BLaER1 treated with 17β-estradiol and CSF1 and Interleukin-3, amounts not matched to agents 10 nM and 100 nM (cell line): ENCODE data around the gene MOBP.

Experiments used
- H3K27ac ChIP-seq, 11 experiments: shearing (Covaris generic); formaldehyde crosslinking; 2 replicates each; pipeline ENCODE4 v1.8.1; 2022
- H3K27me3 ChIP-seq, 11 experiments: shearing (Covaris generic); formaldehyde crosslinking; 2 replicates each; pipeline ENCODE4 v1.8.1; 2022
- H3K36me3 ChIP-seq, 11 experiments: shearing (Covaris generic); formaldehyde crosslinking; 2 replicates each; pipeline ENCODE4 v1.8.1; 2022
- H3K4me1 ChIP-seq, 10 experiments: shearing (Covaris generic); formaldehyde crosslinking; 2 replicates each; pipeline ENCODE4 v1.8.1; 2022
- H3K4me2 ChIP-seq, 11 experiments: shearing (Covaris generic); formaldehyde crosslinking; 2 replicates each; pipeline ENCODE4 v1.8.1; 2022
- H3K4me3 ChIP-seq, 10 experiments: shearing (Covaris generic); formaldehyde crosslinking; 2 replicates each; pipeline ENCODE4 v1.8.1; 2022
- H3K9ac ChIP-seq, 11 experiments: shearing (Covaris generic); formaldehyde crosslinking; 2 replicates each; pipeline ENCODE4 v1.8.1; 2022
- H3K9me3 ChIP-seq, 11 experiments: shearing (Covaris generic); formaldehyde crosslinking; replicated peaks in 1 of 11; 2 replicates each; pipeline ENCODE4 v1.8.1; 2022
- H4K20me1 ChIP-seq, 11 experiments: shearing (Covaris generic); formaldehyde crosslinking; 2 replicates each; pipeline ENCODE4 v1.8.1; 2022
- Cebpa-rat ChIP-seq, 11 experiments: shearing (Covaris generic); IDR thresholded peaks; 2 replicates each; pipeline ENCODE4 v1.8.1; 2022

Gene MOBP

GRCh38 chr3:39432342-39432741, 35.1 kb upstream of the MOBP start:
- no peak overlapping the region for H3K27ac ChIP-seq
- no peak overlapping the region for H3K4me3 ChIP-seq
- H3K27me3 ChIP-seq = no peaks in the 10 kb centered on the region
- H3K4me2 ChIP-seq = no peak overlapping the region
- TF ChIP-seq Cebpa-rat (IDR thresholded peaks at IDR 0.05) = no peak
- no peaks in the 10 kb centered on the region for H4K20me1 ChIP-seq
- 0 out of 20 replicates have a peak, but pooled peaks cover 0 to 5% (median 0%) of the 10 kb centered on the region in 10 experiments for H3K4me1 ChIP-seq
- no peak overlapping the region for H3K9ac ChIP-seq
- H3K9me3 ChIP-seq = no peaks in the 10 kb centered on the region
- no peaks in the 10 kb centered on the region for H3K36me3 ChIP-seq

GRCh38 chr3:39433642-39434041, 33.8 kb upstream of the MOBP start:
- Histone ChIP-seq H3K27me3 (no peaks in the 10 kb centered on the region), H3K36me3 (no peaks in the 10 kb centered on the region), H3K4me3 (no peak overlapping the region), H3K9me3 (no peaks in the 10 kb centered on the region), H3K9ac (no peak overlapping the region), H3K4me1 (0 out of 20 replicates have a peak, but pooled peaks cover 0 to 5% (median 0%) of the 10 kb centered on the region in 10 experiments), H3K4me2 (no peak overlapping the region), H3K27ac (no peak overlapping the region), H4K20me1 (no peaks in the 10 kb centered on the region)
- no peak for TF ChIP-seq Cebpa-rat (IDR thresholded peaks at IDR 0.05)

- no peaks in the 10 kb centered on the region for H4K20me1 ChIP-seq
- H3K9me3 ChIP-seq = no peaks in the 10 kb centered on the region
- no peaks in the 10 kb centered on the region for H3K27me3 ChIP-seq
- H3K4me2 ChIP-seq = no peak overlapping the region
- TF ChIP-seq Cebpa-rat (IDR thresholded peaks at IDR 0.05) = no peak
- no peaks in the 10 kb centered on the region for H3K36me3 ChIP-seq
- no peak overlapping the region for H3K27ac ChIP-seq
- H3K9ac ChIP-seq = no peak overlapping the region
- no peak overlapping the region for H3K4me3 ChIP-seq
- H3K4me1 ChIP-seq = 0 out of 20 replicates have a peak, but pooled peaks cover 0 to 5% (median 0%) of the 10 kb centered on the region in 10 experiments
Observed at GRCh38 chr3:39434574-39434973, 32.9 kb upstream of the MOBP start.

- Histone ChIP-seq H3K4me1 (0 out of 20 replicates have a peak, but pooled peaks cover 0 to 5% (median 0%) of the 10 kb centered on the region in 10 experiments), H3K36me3 (no peaks in the 10 kb centered on the region), H3K27ac (no peak overlapping the region), H3K4me2 (no peak overlapping the region), H3K27me3 (no peaks in the 10 kb centered on the region), H4K20me1 (no peaks in the 10 kb centered on the region), H3K4me3 (no peak overlapping the region), H3K9ac (no peak overlapping the region), H3K9me3 (no peaks in the 10 kb centered on the region)
- no peak for TF ChIP-seq Cebpa-rat (IDR thresholded peaks at IDR 0.05)
Observed at GRCh38 chr3:39435006-39435748, 32.3 kb upstream of the MOBP start.

GRCh38 chr3:39438880-39439279, 28.6 kb upstream of the MOBP start:
- no peak overlapping the region for H3K9ac ChIP-seq
- no peak for TF ChIP-seq Cebpa-rat (IDR thresholded peaks at IDR 0.05)
- no peak overlapping the region for H3K27ac ChIP-seq
- H3K4me1 ChIP-seq = no peaks in the 10 kb centered on the region
- H3K9me3 ChIP-seq = no peaks in the 10 kb centered on the region
- H3K27me3 ChIP-seq = no peaks in the 10 kb centered on the region
- no peaks in the 10 kb centered on the region for H4K20me1 ChIP-seq
- H3K36me3 ChIP-seq = no peaks in the 10 kb centered on the region
- no peak overlapping the region for H3K4me3 ChIP-seq
- H3K4me2 ChIP-seq = no peak overlapping the region

GRCh38 chr3:39440316-39440715, 27.2 kb upstream of the MOBP start:
- H3K9ac ChIP-seq = no peak overlapping the region
- no peaks in the 10 kb centered on the region for H3K36me3 ChIP-seq
- H3K4me1 ChIP-seq = no peaks in the 10 kb centered on the region
- H3K27ac ChIP-seq = no peak overlapping the region
- H3K4me2 ChIP-seq = no peak overlapping the region
- H3K27me3 ChIP-seq = no peaks in the 10 kb centered on the region
- H3K4me3 ChIP-seq = no peak overlapping the region
- H3K9me3 ChIP-seq = no peaks in the 10 kb centered on the region
- no peaks in the 10 kb centered on the region for H4K20me1 ChIP-seq
- TF ChIP-seq Cebpa-rat (IDR thresholded peaks at IDR 0.05) = no peak

- Histone ChIP-seq H3K27ac (no peak overlapping the region), H3K4me3 (no peak overlapping the region), H3K36me3 (no peaks in the 10 kb centered on the region), H4K20me1 (no peaks in the 10 kb centered on the region), H3K4me1 (peaks cover 0 to 10% (median 0%) of the 10 kb centered on the region in 10 experiments; a peak in 2 of 20 replicates), H3K27me3 (no peaks in the 10 kb centered on the region), H3K9me3 (no peaks in the 10 kb centered on the region), H3K9ac (no peak overlapping the region), H3K4me2 (no peak overlapping the region)
- TF ChIP-seq Cebpa-rat (IDR thresholded peaks at IDR 0.05) = no peak
Observed at GRCh38 chr3:39443530-39443929, 23.9 kb upstream of the MOBP start.

GRCh38 chr3:39445927-39446326, 21.6 kb upstream of the MOBP start:
- Histone ChIP-seq H3K9me3 (no peaks in the 10 kb centered on the region), H3K4me3 (no peak overlapping the region), H4K20me1 (no peaks in the 10 kb centered on the region), H3K27ac (no peak overlapping the region), H3K4me2 (peak overlapping the region in 2 of 11 experiments; percentile 8 to 39; a peak in 1 of 22 replicates), H3K4me1 (peaks cover 0 to 10% (median 0%) of the 10 kb centered on the region in 10 experiments; a peak in 2 of 20 replicates), H3K9ac (no peak overlapping the region), H3K27me3 (no peaks in the 10 kb centered on the region), H3K36me3 (no peaks in the 10 kb centered on the region)
- TF ChIP-seq Cebpa-rat (IDR thresholded peaks at IDR 0.05) = no peak

GRCh38 chr3:39446444-39446843, 21.0 kb upstream of the MOBP start:
- Histone ChIP-seq H3K27me3 (no peaks in the 10 kb centered on the region), H3K4me3 (no peak overlapping the region), H3K4me2 (peak overlapping the region in 2 of 11 experiments; percentile 17 to 39; a peak in 3 of 22 replicates), H3K9me3 (no peaks in the 10 kb centered on the region), H4K20me1 (no peaks in the 10 kb centered on the region), H3K4me1 (peaks cover 0 to 10% (median 0%) of the 10 kb centered on the region in 10 experiments; a peak in 2 of 20 replicates), H3K27ac (no peak overlapping the region), H3K9ac (no peak overlapping the region), H3K36me3 (no peaks in the 10 kb centered on the region)
- TF ChIP-seq Cebpa-rat (IDR thresholded peaks at IDR 0.05) = no peak
